COLO668 (cell line): Measurements from ENCODE around the gene CLIP3.

ENCODE experiments used
- DNase-seq: peaks from one replicate; lab custom pipeline; 2025; ENCODE audit not compliant: unreplicated experiment; lab: John Stamatoyannopoulos, UW

The CLIP3 gene

DNA sequence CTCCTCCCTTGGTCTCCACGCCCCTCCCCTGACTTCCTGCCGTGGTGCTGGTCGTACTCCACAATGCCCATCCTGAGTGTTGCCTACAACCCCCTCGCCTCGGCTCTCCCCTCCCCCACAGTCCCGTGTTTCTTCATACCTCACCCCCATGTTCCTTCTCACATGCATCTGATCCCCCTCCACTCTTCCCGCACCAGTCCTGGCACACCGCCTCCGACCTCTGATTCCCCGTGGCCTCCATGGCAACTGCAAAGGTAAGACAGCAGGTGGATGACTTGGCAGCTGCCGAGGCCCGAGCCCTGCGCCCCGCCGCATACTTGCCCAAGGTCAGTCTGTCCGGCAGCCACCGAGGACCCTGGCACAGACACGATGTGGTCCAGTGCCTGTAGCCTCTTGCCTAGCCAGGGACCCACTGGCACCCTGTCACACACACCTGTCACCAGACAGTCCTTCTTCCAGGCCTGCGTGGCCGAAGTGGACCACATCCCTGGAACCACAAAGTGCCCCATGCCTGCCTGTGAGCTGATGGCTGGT, 53.8 kb downstream of the CLIP3 start:
- DNase-seq = no peak

DNA sequence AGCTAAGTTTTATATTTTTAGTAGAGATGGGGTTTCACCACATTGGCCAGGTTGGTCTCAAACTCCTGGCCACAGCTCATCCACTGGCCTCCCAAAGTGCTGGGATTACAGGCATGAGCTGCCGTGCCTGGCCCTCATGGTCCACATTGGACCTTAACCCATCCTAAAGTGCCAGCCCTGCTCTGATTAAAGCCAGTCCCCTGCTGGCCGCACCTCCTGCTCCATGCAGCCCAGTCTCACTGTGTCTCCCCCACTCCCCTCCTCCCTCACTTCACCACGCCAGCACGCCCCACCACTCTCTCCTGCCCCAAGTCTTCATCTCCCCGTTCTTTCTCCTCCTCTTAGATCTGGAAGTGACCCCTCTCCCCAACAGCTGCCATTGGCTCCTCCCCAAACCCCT, 54.4 kb downstream of the CLIP3 start:
- DNase-seq = no peak

DNA sequence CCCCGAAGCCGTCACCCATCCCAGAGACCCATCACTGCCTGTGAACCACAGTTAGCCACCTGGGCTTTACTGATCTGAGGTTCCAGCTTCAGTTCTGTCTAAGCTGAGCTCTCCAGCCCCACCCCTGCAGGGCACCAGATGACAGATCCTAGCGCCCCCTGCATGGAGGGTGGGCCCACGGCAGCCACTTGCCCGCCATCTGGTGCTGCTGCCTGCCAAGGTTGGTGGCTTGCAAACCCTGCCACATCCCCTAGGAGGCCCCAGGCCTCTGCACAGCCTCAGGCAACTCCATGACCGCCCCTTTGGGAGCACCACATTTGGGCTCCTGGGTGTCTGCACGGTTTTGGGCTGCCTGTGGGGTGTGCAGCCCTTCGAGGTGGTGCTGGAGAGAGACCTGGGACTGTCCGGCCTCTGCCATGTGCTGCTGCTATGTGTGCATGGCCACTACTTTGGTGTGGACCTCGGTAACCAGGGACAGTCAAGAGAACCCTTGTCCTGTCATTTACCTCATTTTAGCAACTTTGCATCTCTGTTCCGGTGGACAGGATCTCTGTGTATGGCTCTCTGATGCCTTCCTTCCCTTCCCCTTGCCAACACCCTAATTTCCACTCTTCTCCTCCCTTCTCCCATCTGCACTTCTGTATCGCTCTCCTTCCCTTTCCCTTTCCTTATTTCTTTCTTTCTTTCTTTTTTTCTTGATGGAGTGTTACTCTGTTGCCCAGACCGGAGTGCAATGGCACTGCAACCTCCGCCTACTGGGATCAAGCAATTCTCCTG, 55.0 kb downstream of the CLIP3 start:
- DNase-seq = peak; percentile 39

DNA sequence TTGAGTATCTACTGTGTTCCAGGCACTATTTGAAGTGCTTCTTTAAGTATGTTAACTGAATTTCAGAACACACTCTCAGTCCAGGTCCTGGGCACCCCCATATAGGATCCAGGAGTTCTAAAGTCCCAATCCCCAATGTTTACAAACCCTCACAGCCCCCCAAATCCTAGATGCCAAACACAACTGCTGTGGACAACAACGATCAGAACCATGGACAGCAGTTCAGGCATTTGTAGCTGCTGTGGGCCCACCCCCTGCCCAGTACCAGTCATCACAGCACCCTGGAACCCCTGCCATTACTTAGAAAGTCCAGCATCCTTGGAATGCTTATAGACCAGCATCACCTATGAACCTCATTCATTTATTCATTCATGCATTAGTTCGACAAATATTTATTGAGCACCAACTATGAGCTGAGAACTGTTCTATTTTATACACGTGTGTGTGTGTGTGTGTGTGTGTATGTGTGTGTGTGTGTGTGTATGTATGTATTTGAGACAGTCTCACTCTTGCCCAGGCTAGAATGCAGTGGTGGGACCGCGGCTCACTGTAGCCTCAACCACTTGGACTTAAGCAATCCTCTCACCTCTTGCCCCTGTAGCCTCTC, 57.0 kb downstream of the CLIP3 start:
- no peak for DNase-seq

DNA sequence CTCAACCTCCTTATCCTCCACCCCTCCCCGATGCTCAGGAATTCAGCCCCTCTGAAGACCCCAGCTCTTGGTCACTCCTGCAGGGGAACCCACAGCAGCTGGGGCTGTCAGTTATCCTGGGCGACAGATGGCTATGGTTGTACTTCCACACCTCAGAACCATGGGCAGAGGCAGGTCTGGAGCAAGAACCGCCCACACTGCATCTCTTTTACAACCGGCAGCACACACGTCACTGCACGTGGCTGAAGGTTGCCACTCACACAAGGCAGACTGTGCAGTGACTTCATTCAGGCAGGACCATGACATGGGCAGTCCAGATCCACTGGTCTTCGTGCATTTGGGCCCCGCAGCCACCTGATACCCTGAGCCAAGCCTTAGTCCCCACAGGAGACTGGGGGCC, 59.2 kb downstream of the CLIP3 start:
- peak; percentile 9 for DNase-seq

DNA sequence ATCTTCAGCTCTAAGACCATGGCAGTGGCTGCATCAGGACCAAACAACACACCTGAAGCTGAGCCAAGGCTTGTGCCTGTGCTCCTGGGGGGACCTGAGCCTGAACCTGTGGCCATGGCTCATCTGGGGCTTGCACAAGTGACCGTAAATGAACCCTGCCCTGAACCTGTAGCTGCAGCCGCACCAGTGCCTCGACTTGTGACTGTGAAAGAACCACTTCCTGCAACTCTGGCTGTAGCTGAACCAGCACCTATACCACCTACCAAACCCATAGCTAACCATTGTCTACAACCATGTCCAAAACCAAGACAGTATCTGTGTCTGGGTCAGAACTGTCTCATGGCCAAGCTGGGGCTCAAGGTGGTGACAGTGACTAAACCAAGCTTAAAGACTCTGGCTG, 65.9 kb downstream of the CLIP3 start:
- no peak for DNase-seq
